ENCODE results near the gene SLC6A3. TPM values are rescaled to one million over a fixed set of nuclear protein-coding genes. Genes with fewer than 3 reads are reported as not detected.

The SLC6A3 gene
- total and polyA plus RNA-seq, 7 donors: under 0.01 to 0.01 TPM; not detected in 5

GRCh38 chr5:1431021-1431811 lies 14.0 kb downstream of the SLC6A3 start:
- TF ChIP-seq, protein P1, sequence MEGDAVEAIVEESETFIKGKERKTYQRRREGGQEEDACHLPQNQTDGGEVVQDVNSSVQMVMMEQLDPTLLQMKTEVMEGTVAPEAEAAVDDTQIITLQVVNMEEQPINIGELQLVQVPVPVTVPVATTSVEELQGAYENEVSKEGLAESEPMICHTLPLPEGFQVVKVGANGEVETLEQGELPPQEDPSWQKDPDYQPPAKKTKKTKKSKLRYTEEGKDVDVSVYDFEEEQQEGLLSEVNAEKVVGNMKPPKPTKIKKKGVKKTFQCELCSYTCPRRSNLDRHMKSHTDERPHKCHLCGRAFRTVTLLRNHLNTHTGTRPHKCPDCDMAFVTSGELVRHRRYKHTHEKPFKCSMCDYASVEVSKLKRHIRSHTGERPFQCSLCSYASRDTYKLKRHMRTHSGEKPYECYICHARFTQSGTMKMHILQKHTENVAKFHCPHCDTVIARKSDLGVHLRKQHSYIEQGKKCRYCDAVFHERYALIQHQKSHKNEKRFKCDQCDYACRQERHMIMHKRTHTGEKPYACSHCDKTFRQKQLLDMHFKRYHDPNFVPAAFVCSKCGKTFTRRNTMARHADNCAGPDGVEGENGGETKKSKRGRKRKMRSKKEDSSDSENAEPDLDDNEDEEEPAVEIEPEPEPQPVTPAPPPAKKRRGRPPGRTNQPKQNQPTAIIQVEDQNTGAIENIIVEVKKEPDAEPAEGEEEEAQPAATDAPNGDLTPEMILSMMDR (IDR thresholded peaks at IDR 0.05): no peak
- no peak overlapping the region for H3K4me3 ChIP-seq
- no peaks in the 10 kb centered on the region for H3K4me1 ChIP-seq
- DNase-seq (peak in 1 of 2 donors; percentile 39), ATAC-seq (no peak)
- H3K27ac ChIP-seq: no peak overlapping the region
- WGBS, 3 donors: 86 to 88% (median 87%) methylated on average over 31 to 33 of the region's 33 CpGs
- H3K9me3 ChIP-seq: peaks cover 24% of the 10 kb centered on the region
- H3K27me3 ChIP-seq (ENCODE audit: insufficient read depth in 3 of 3, low read length in 2 of 3): peaks cover 0 to 5% (median 0%) of the 10 kb centered on the region in 3 donors
- no peaks in the 10 kb centered on the region for H3K36me3 ChIP-seq (ENCODE audit: insufficient read depth in 1 of 2, low read depth in 1 of 2)
- intact Hi-C loops (cut with DNase I): no loop called here

DNA sequence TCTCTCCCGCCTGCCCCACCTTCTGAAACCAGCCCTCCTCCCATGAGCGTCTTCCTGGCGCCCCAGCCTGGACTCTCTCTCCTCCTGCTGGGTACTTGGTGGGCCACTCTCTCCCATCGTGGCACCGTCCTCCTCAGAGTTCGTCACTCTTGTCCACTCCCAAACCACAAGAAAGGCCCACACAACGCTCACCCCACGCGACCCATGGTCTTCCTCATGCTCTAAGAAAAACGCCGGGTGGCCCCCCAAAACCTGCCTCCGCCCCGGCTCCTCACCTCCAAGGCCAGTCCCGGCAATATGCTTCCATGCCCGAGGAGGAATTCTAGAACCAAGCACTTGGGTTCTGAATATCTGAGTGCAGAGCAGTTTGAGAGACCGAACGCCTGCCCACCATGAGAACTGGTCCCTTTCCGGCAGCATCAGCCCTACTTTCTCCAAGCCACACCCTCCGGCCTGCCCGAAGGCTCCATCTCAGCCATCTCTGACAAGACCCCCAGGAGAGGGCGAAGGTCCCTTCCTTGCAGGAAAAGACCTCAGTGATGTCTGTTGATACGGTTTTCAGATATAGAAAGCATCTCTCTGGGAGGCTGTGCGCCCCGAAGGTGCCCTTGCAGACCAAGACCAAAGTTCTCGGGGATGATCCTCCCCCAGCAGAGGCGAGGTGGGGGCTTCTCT lies 15.0 kb downstream of the SLC6A3 start:
- Histone ChIP-seq H3K36me3 (ENCODE audit: insufficient read depth in 1 of 2, low read depth in 1 of 2) (no peaks in the 10 kb centered on the region), H3K9me3 (peaks cover 24% of the 10 kb centered on the region), H3K27me3 (ENCODE audit: insufficient read depth in 3 of 3, low read length in 2 of 3) (peaks cover 0 to 5% (median 2%) of the 10 kb centered on the region in 3 donors), H3K27ac (no peak overlapping the region), H3K4me3 (no peak overlapping the region), H3K4me1 (no peaks in the 10 kb centered on the region)
- intact Hi-C loops (cut with DNase I): no loop called here
- ATAC-seq (no peak), DNase-seq (peak in 1 of 2 donors; percentile 31)
- 86 to 89% (median 87%) methylated on average over 26 of the region's 26 CpGs for WGBS, 3 donors
- TF ChIP-seq, protein P1 (IDR thresholded peaks at IDR 0.05): no peak

- intact Hi-C loops (cut with DNase I): no loop called here
- peaks cover 24% of the 10 kb centered on the region for H3K9me3 ChIP-seq
- H3K4me3 ChIP-seq: no peak overlapping the region
- TF ChIP-seq, protein P1 (IDR thresholded peaks at IDR 0.05): no peak
- H3K36me3 ChIP-seq (ENCODE audit: insufficient read depth in 1 of 2, low read depth in 1 of 2): no peaks in the 10 kb centered on the region
- ATAC-seq (no peak), DNase-seq (peak in 1 of 2 donors; percentile 23)
- 91 to 93% (median 92%) methylated on average over 5 of the region's 5 CpGs for WGBS, 3 donors
- no peak overlapping the region for H3K27ac ChIP-seq
- peaks cover 0 to 5% (median 3%) of the 10 kb centered on the region in 3 donors for H3K27me3 ChIP-seq (ENCODE audit: insufficient read depth in 3 of 3, low read length in 2 of 3)
- H3K4me1 ChIP-seq: no peaks in the 10 kb centered on the region
These were observed 15.7 kb downstream of the SLC6A3 start for GRCh38 chr5:1429496-1429895.

GRCh38 chr5:1429066-1429465 lies 16.2 kb downstream of the SLC6A3 start:
- H3K27me3 ChIP-seq (ENCODE audit: insufficient read depth in 3 of 3, low read length in 2 of 3): peaks cover 0 to 5% (median 3%) of the 10 kb centered on the region in 3 donors
- no peak for ATAC-seq

More at GRCh38 chr5:1429066-1429465, 16.2 kb downstream of the SLC6A3 start:
- WGBS, 3 donors: 80 to 81% (median 80%) methylated on average over 7 of the region's 7 CpGs
- intact Hi-C loops (cut with DNase I): no loop called here
- Histone ChIP-seq H3K4me1 (no peaks in the 10 kb centered on the region), H3K27ac (no peak overlapping the region), H3K36me3 (ENCODE audit: insufficient read depth in 1 of 2, low read depth in 1 of 2) (no peaks in the 10 kb centered on the region), H3K4me3 (no peak overlapping the region), H3K9me3 (peaks cover 24% of the 10 kb centered on the region)
- no peak for DNase-seq
- TF ChIP-seq, protein P1 (IDR thresholded peaks at IDR 0.05): no peak
